NCI-H2029 (cell line): ENCODE measurements around the gene PSMD6.

Experiments
- DNase-seq: peaks from one replicate; lab custom pipeline; 2025; lab: John Stamatoyannopoulos, UW

Gene PSMD6

GRCh38 chr3:64046592-64046991 is 23.3 kb upstream of the PSMD6 start:
- DNase-seq, result peak; percentile 33

- no peak for DNase-seq
Observed at GRCh38 chr3:64042952-64043351, 19.7 kb upstream of the PSMD6 start.

- no peak for DNase-seq
Observed at GRCh38 chr3:64039981-64040733, 16.9 kb upstream of the PSMD6 start.

GRCh38 chr3:64039332-64039731 is 16.0 kb upstream of the PSMD6 start:
- DNase-seq, result no peak

GRCh38 chr3:64038253-64038767 is 15.0 kb upstream of the PSMD6 start:
- DNase-seq, result no peak

GRCh38 chr3:64037084-64037483 is 13.8 kb upstream of the PSMD6 start:
- DNase-seq, result no peak

- no peak for DNase-seq
Observed at GRCh38 chr3:64033069-64033468, 9.8 kb upstream of the PSMD6 start.

- no peak for DNase-seq
Observed at GRCh38 chr3:64031540-64032508, 8.5 kb upstream of the PSMD6 start.

GRCh38 chr3:64030741-64031140 is 7.4 kb upstream of the PSMD6 start:
- DNase-seq, result peak; percentile 32

- no peak for DNase-seq
Observed at GRCh38 chr3:64029287-64029686, 6.0 kb upstream of the PSMD6 start.

- DNase-seq, result no peak
Observed at GRCh38 chr3:64028754-64029153, 5.5 kb upstream of the PSMD6 start.

GRCh38 chr3:64027658-64028057 is 4.4 kb upstream of the PSMD6 start:
- DNase-seq, result no peak

GRCh38 chr3:64026346-64026745 is 3.1 kb upstream of the PSMD6 start:
- no peak for DNase-seq

- no peak for DNase-seq
Observed at GRCh38 chr3:64023861-64024223, 548 bp upstream of the PSMD6 start.

GRCh38 chr3:64022451-64023186 is 675 bp downstream of the PSMD6 start:
- DNase-seq, result no peak

- DNase-seq, result no peak
Observed at GRCh38 chr3:64021922-64022321, 1.4 kb downstream of the PSMD6 start.

GRCh38 chr3:64019879-64020278 is 3.4 kb downstream of the PSMD6 start:
- DNase-seq, result no peak

- no peak for DNase-seq
Observed at GRCh38 chr3:64019271-64019670, 4.0 kb downstream of the PSMD6 start.

GRCh38 chr3:64016941-64017620 is 6.2 kb downstream of the PSMD6 start:
- no peak for DNase-seq

GRCh38 chr3:64011685-64012084 is 11.6 kb downstream of the PSMD6 start:
- DNase-seq, result no peak

- no peak for DNase-seq
Observed at GRCh38 chr3:64010199-64010598, 13.1 kb downstream of the PSMD6 start.

GRCh38 chr3:64009528-64009927 is 13.8 kb downstream of the PSMD6 start:
- DNase-seq, result no peak
